Cardiac septum (tissue), 1 donor: ENCODE results near the gene TCERG1L. TPM values are rescaled to one million over a fixed set of nuclear protein-coding genes. Genes with fewer than 3 reads are reported as not detected.
A peak's percentile ranks its signal among the peaks of the same experiment; 100 is the strongest.

Experiments used
- DNase-seq: peaks from one replicate; pipeline ENCODE4 v3.0.0-alpha.2; 2020; ENCODE audit warnings: low spot score
- intact Hi-C: fragments of 100-400 bp; cut with DNase I; formaldehyde crosslinking; loops from one replicate; pipeline ENCODE4 v1.14.0; 2022
- total RNA-seq: library from RNA; stranded (reverse); fragmentation: NEBNext Ultra II Directional; extraction: Animal tissue kit (Norgen Biotek cat#: 25700); gene quantifications from one replicate; pipeline ENCODE4 v1.2.1, GENCODE V29; 2021
- donor health status: DM: no; HTN: no; CAD: no.

Gene TCERG1L
- total RNA-seq, 1 donor from 2014 or later = not detected

- no peak for DNase-seq
- intact Hi-C loops = no loop called here
Observed at GRCh38 chr10:131272897-131273451, 38.5 kb downstream of the TCERG1L start.

- intact Hi-C loops = no loop called here
- no peak for DNase-seq
Observed at GRCh38 chr10:131271966-131272365, 39.6 kb downstream of the TCERG1L start.

- intact Hi-C loops = no loop called here
- no peak for DNase-seq
Observed at GRCh38 chr10:131271195-131271880, 40.2 kb downstream of the TCERG1L start.

- intact Hi-C loops = no loop called here
- no peak for DNase-seq
Observed at GRCh38 chr10:131270461-131271190, 40.9 kb downstream of the TCERG1L start.

- intact Hi-C loops = no loop called here
- DNase-seq = no peak
Observed at GRCh38 chr10:131269776-131270460, 41.6 kb downstream of the TCERG1L start.

- intact Hi-C loops = no loop called here
- no peak for DNase-seq
Observed at GRCh38 chr10:131267814-131268095, 43.8 kb downstream of the TCERG1L start.

- intact Hi-C loops = no loop called here
- DNase-seq = no peak
Observed at GRCh38 chr10:131266936-131267813, 44.3 kb downstream of the TCERG1L start.

GRCh38 chr10:131264110-131264788 is 47.3 kb downstream of the TCERG1L start:
- no peak for DNase-seq
- intact Hi-C loops = no loop called here

- no peak for DNase-seq
- intact Hi-C loops = no loop called here
Observed at GRCh38 chr10:131261890-131262475, 49.5 kb downstream of the TCERG1L start.

GRCh38 chr10:131260452-131261211 is 50.9 kb downstream of the TCERG1L start:
- no peak for DNase-seq
- intact Hi-C loops = no loop called here

GRCh38 chr10:131260031-131260430 is 51.5 kb downstream of the TCERG1L start:
- intact Hi-C loops = no loop called here
- DNase-seq = peak; percentile 59

- intact Hi-C loops = no loop called here
Observed at GRCh38 chr10:131259535-131259934, 52.0 kb downstream of the TCERG1L start.

GRCh38 chr10:131258256-131258655 is 53.3 kb downstream of the TCERG1L start:
- intact Hi-C loops = no loop called here
- no peak for DNase-seq

More at GRCh38 chr10:131259535-131259934, 52.0 kb downstream of the TCERG1L start:
- peak; percentile 57 for DNase-seq

- intact Hi-C loops = no loop called here
- DNase-seq = no peak
Observed at GRCh38 chr10:131257027-131257426, 54.5 kb downstream of the TCERG1L start.

GRCh38 chr10:131254859-131255252 is 56.7 kb downstream of the TCERG1L start:
- DNase-seq = no peak
- intact Hi-C loops = no loop called here

GRCh38 chr10:131253931-131254858 is 57.3 kb downstream of the TCERG1L start:
- intact Hi-C loops = no loop called here
- no peak for DNase-seq
